ENCODE results near the gene NHLH2.

Gene NHLH2

GRCh38 chr1:115805597-115805996 lies 35.3 kb downstream of the NHLH2 start:
- peaks cover 1% of the 10 kb centered on the region for H3K27me3 Mint-ChIP-seq
- peaks cover 12% of the 10 kb centered on the region for H3K4me1 Mint-ChIP-seq (ENCODE audit: low read depth)
- no peak overlapping the region for H3K27ac Mint-ChIP-seq
- no peaks in the 10 kb centered on the region for H3K9me3 Mint-ChIP-seq
- no peak overlapping the region for H3K4me3 Mint-ChIP-seq
- no peaks in the 10 kb centered on the region for H3K36me3 Mint-ChIP-seq (ENCODE audit: low read depth)
- intact Hi-C loops (cut with micrococcal nuclease), result loop anchor here (5.0 kb wide), 1 partner anchor 77 kb away; no protein-coding TSS in a partner anchor

- Mint-ChIP-seq H3K9me3 (no peaks in the 10 kb centered on the region), H3K27me3 (peaks cover 1% of the 10 kb centered on the region), H3K27ac (no peak overlapping the region), H3K36me3 (ENCODE audit: low read depth) (no peaks in the 10 kb centered on the region), H3K4me3 (no peak overlapping the region), H3K4me1 (ENCODE audit: low read depth) (no peaks in the 10 kb centered on the region)
- intact Hi-C loops (cut with micrococcal nuclease), result no loop called here
These were observed 38.5 kb downstream of the NHLH2 start for GRCh38 chr1:115802416-115802815.

GRCh38 chr1:115797486-115797885 lies 43.4 kb downstream of the NHLH2 start:
- Mint-ChIP-seq H3K36me3 (ENCODE audit: low read depth) (no peaks in the 10 kb centered on the region), H3K9me3 (no peaks in the 10 kb centered on the region), H3K27ac (no peak overlapping the region), H3K27me3 (peaks cover 11% of the 10 kb centered on the region), H3K4me3 (no peak overlapping the region), H3K4me1 (ENCODE audit: low read depth) (no peaks in the 10 kb centered on the region)
- intact Hi-C loops (cut with micrococcal nuclease), result no loop called here

- no peaks in the 10 kb centered on the region for H3K36me3 Mint-ChIP-seq (ENCODE audit: low read depth)
- intact Hi-C loops (cut with micrococcal nuclease), result no loop called here
- no peaks in the 10 kb centered on the region for H3K4me1 Mint-ChIP-seq (ENCODE audit: low read depth)
- peaks cover 11% of the 10 kb centered on the region for H3K27me3 Mint-ChIP-seq
- no peak overlapping the region for H3K4me3 Mint-ChIP-seq
- H3K9me3 Mint-ChIP-seq, result no peaks in the 10 kb centered on the region
- no peak overlapping the region for H3K27ac Mint-ChIP-seq
These were observed 44.0 kb downstream of the NHLH2 start for GRCh38 chr1:115796897-115797296.

- intact Hi-C loops (cut with micrococcal nuclease), result no loop called here
- Mint-ChIP-seq H3K9me3 (no peaks in the 10 kb centered on the region), H3K27ac (no peak overlapping the region), H3K4me1 (ENCODE audit: low read depth) (no peaks in the 10 kb centered on the region), H3K4me3 (no peak overlapping the region), H3K36me3 (ENCODE audit: low read depth) (no peaks in the 10 kb centered on the region), H3K27me3 (peaks cover 11% of the 10 kb centered on the region)
These were observed 44.9 kb downstream of the NHLH2 start for GRCh38 chr1:115796036-115796435.

GRCh38 chr1:115794976-115795639 lies 45.8 kb downstream of the NHLH2 start:
- Mint-ChIP-seq H3K36me3 (ENCODE audit: low read depth) (no peaks in the 10 kb centered on the region), H3K27me3 (peaks cover 12% of the 10 kb centered on the region), H3K9me3 (no peaks in the 10 kb centered on the region), H3K4me3 (no peak overlapping the region), H3K27ac (no peak overlapping the region), H3K4me1 (ENCODE audit: low read depth) (no peaks in the 10 kb centered on the region)
- intact Hi-C loops (cut with micrococcal nuclease), result no loop called here

- H3K27ac Mint-ChIP-seq, result no peak overlapping the region
- H3K27me3 Mint-ChIP-seq, result peaks cover 14% of the 10 kb centered on the region
- intact Hi-C loops (cut with micrococcal nuclease), result no loop called here
- H3K36me3 Mint-ChIP-seq (ENCODE audit: low read depth), result no peaks in the 10 kb centered on the region
- no peak overlapping the region for H3K4me3 Mint-ChIP-seq
- H3K4me1 Mint-ChIP-seq (ENCODE audit: low read depth), result no peaks in the 10 kb centered on the region
- no peaks in the 10 kb centered on the region for H3K9me3 Mint-ChIP-seq
These were observed 47.8 kb downstream of the NHLH2 start for GRCh38 chr1:115793162-115793561.

GRCh38 chr1:115791816-115792215 lies 49.1 kb downstream of the NHLH2 start:
- no peak overlapping the region for H3K4me3 Mint-ChIP-seq
- H3K4me1 Mint-ChIP-seq (ENCODE audit: low read depth), result no peaks in the 10 kb centered on the region
- no peaks in the 10 kb centered on the region for H3K9me3 Mint-ChIP-seq
- intact Hi-C loops (cut with micrococcal nuclease), result no loop called here
- no peak overlapping the region for H3K27ac Mint-ChIP-seq
- peaks cover 16% of the 10 kb centered on the region for H3K27me3 Mint-ChIP-seq
- no peaks in the 10 kb centered on the region for H3K36me3 Mint-ChIP-seq (ENCODE audit: low read depth)

- intact Hi-C loops (cut with micrococcal nuclease), result no loop called here
- no peaks in the 10 kb centered on the region for H3K36me3 Mint-ChIP-seq (ENCODE audit: low read depth)
These were observed 50.1 kb downstream of the NHLH2 start for GRCh38 chr1:115790846-115791245.

GRCh38 chr1:115790356-115790755 lies 50.6 kb downstream of the NHLH2 start:
- no peaks in the 10 kb centered on the region for H3K36me3 Mint-ChIP-seq (ENCODE audit: low read depth)
- H3K27ac Mint-ChIP-seq, result no peak overlapping the region
- H3K4me1 Mint-ChIP-seq (ENCODE audit: low read depth), result no peaks in the 10 kb centered on the region
- intact Hi-C loops (cut with micrococcal nuclease), result no loop called here
- no peak overlapping the region for H3K4me3 Mint-ChIP-seq
- no peaks in the 10 kb centered on the region for H3K9me3 Mint-ChIP-seq
- peaks cover 18% of the 10 kb centered on the region for H3K27me3 Mint-ChIP-seq

More at GRCh38 chr1:115790846-115791245, 50.1 kb downstream of the NHLH2 start:
- H3K4me3 Mint-ChIP-seq, result no peak overlapping the region
- peaks cover 18% of the 10 kb centered on the region for H3K27me3 Mint-ChIP-seq
- H3K4me1 Mint-ChIP-seq (ENCODE audit: low read depth), result no peaks in the 10 kb centered on the region
- H3K9me3 Mint-ChIP-seq, result no peaks in the 10 kb centered on the region
- no peak overlapping the region for H3K27ac Mint-ChIP-seq

All from dendritic cell treated with granulocyte-macrophage colony-stimulating factor and Interleukin-4, amounts not matched to agents 40 ng/mL and 50 ng/mL, for 4 days (primary cell).